ENCODE data around the gene BHLHE41.

Gene BHLHE41

DNA sequence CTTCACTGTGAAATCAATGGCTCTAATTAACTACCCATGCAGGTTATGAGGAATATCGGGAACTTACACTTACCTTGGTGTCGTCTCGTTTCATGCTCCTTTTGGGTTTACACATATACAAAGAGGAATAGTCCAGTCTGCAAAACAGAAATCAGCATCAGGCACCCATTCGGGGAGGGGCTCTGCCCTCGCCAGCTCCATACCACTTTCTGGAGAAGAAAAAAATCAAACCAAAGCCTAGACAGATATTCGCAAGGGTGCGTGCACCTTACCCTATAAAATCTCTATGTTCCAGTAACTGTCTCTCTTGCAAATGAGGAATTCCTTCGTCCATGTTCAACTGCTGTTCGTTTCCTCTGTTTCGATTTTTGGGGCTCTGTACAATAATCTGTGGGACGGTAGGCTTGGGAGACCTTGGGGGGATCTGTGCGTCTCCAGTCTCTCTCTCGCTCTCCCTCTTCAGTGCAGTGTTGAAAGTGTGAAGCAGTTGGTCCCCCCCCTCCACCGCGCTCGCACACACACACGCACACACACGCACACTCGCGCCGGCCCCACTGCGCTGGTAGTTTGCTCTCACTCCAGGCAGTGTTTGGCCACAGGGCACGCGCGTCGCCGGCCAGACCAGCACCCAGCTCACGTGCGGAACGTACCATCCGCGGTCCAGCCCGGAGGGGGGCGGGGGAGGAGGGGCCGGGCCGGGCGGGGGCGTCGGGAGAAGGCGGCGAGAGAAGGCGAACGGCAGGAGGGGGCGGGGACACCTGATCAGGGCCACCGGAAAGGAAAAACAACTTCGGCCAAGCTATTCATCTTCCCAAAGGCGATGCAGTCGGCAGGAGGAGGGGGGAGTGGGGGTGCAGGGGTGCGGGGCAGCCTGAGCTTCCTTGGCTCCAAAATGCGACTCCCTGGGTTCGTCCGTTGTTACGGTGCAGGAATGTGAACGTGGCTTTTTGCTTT, at the start of gene BHLHE41:
TSS of gene BHLHE41 (minus strand) at position 592 of the 954 bp plus-strand sequence. CDS start at position 334, 258 bp downstream.
- DNase-seq (ENCODE audit: low read depth), result peak; percentile 11

DNA sequence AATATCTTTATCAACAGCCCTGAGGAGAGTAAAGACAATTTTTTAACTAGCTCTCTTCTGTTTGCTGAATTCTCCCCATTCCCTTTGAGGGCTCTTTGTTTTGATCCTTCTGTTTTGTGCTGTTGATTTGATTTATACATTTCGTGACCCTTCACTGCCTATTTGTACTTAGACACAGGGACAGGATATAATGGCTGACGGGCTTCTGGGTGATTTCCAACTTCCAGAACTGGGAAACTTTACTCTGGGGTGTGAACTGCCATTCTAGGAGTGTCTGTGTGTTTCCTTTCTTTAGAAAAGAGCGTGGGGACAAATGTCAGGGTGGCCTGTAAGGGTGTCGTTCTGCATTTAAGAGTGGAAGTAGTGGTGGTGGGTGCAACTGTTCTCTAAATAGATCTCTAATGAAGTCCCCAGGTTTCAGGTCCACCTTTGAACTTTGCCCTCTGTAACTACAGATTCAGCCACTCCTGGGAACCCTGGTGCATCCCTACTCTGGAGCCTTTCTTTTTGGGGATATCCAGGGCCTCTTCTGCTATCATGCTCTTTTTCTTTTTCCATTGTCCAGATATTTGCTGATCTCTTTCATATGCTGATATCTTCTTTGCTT, 48.2 kb upstream of the BHLHE41 start:
- no peak for DNase-seq (ENCODE audit: low read depth)

DNA sequence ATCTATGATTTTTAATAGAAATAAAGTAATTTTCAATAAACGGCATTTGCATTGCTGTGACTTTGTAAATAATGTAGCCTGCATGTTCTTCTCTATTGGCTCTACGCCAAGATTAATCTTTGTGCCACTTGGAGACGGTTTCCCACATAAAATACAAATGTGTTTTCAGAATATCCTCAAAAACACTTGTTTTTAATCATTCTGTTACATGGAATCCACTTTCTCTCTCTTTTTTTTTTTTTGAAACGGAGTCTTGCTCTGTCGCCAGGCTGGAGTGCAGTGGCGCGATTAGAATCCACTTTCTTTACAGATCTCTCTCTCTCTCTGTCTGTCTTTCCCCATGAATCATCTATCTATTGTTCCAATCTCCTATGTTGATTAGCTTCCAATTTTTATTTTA, 47.7 kb upstream of the BHLHE41 start:
- DNase-seq (ENCODE audit: low read depth), result no peak

DNA sequence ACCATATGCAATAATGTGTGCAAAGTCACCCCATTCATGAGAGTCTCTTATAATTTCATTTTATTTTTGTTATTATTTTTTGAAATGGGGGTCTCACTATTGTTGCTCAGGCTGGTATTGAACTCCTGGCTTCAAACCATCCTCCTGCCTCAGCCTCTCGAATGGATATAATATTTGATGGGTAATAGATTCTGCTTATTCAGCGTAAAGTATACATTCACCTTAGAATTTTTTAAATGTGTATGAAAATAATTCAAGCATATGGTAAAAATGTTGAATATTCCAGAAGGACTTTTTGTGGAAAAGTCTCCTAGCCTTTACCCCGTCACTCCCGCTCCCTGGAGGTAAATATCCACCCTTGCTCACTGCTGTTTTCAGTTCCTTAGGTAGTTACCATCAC, 47.2 kb upstream of the BHLHE41 start:
- DNase-seq (ENCODE audit: low read depth), result no peak

DNA sequence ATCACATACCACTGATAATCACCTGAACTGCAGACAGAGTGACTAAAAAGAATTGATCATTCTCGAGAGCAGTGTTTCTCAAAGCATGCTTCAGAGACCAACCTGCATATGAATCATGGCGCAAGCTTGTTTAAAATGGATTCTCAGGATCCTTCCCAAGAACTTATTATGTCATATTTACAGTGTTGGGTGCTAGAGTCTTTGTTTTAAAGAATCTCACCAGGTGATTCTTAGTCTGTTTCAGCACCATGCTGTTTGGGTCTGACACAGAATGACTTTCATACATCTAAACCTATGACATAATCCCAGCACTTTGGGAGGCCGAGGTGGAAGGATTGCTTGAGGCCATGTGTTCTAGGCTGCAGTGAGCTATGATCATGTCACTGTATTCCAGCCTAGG, 39.3 kb upstream of the BHLHE41 start:
- DNase-seq (ENCODE audit: low read depth), result no peak

DNA sequence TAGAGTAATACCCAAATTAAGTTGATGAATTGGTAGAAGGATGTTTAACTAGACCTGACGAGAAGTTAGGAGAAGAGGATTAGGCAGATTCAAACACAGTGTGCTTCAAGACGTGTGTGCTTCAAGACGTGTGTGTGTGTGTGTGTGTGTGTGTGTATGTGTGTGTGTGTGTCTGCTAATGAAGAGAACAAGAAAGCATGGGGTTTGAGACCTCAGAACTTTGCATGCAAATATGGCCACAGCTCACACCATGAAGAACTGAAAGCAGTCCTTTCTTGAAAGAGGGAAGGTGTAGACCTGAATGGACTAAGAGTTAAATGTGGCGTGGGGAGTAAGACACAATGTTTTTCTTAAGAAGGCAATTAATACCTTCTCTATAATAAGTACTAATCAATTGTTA, 38.1 kb upstream of the BHLHE41 start:
- no peak for DNase-seq (ENCODE audit: low read depth)

DNA sequence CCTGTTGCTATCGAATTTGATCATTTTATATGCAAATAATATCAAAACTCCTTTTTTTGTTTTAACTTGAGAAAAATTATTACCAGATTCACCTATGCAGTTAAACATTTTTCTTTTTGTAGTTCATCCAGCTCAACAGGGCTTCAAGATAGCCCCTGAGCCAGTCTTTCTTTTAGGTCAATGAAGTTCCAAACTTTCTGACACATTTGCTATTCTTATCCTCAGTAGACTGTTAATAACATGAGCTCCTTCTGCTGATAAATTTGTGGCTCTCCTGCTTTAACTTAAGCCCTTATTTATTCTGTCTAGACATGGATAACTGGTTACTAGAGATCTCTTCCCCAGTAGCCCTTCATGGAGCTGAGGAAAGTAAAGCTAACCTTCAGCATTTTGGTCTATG, 37.3 kb upstream of the BHLHE41 start:
- no peak for DNase-seq (ENCODE audit: low read depth)

DNA sequence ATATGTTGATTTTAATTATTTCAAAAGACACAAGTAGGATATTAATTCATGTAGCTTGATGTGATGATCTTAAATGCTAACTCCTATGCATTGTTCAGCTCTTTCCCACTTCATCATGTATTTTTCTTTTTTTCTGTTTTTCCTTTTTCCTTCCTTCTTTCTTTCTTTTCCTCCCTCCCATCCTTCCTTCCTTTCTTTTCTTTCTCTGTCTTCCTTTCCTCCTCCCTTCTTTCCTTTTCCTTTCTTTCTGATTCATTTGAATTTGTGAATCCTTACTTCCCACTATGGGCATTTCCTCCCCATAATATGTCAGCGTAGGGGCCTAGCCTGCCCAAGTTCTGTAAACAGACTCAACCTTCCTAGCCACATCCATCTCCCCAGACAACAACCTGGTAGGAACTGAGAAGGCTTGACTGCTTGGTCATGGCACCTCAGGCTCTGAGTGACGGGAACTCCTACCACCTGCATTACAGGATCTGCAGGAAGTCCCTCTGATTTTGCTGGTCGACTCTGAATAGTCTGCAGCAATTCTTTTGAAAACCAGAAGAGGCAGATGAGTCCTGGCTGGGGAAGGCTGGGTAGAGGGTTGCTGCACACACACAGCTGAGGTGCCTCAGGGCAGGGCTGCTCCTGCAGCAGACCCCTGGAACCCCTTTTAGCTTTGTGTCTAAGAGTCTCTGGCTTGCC, 33.4 kb upstream of the BHLHE41 start:
- no peak for DNase-seq (ENCODE audit: low read depth)

DNA sequence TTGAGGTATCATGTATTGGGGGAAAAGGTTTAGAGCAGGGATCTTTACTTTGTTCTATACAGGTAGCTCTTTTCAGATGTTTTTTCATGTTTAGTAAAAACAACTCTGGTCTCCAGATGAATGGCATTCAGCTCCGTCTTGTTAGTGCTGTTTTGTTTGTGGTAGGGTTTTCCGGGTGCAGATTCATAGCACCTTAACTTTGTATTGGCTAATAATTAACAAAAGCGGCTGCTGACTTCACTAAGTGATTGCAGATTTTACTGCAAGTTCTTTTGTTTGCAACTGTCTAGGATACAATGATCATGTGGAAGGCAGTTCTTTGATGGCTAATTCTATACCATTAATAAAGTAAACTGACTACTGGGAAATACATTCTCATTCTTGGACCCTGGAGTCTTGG, 32.2 kb upstream of the BHLHE41 start:
- no peak for DNase-seq (ENCODE audit: low read depth)

DNA sequence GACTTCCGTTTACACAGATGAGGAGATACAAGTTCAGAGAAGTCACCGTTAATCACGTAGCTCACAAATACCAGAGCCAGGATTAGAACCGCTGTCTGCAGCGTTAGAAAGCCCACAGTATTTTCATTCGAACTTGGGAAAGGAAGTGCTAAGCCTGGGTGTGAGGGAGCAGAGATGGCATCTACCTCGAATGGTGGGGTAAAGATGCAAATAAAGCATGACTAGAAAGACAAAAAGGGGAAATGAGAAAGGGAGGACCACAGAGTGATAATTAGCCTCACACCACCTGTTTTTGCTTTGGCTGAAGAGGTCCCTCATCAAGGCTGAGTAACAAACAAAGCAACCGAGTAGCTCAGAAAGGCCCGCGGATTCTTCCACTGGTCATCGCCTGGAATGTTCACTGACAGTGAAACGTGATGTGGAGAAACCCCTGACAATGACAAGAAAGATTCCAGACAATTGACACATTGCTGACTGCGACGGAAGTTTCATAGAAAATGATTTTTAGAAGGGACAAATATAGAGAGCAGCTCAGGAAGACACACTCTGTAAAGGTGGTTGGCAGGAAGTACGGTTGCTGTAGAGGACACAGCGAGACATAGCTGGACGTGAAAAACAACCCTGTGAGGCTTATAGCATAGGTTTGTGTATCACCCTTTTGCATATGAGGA, 31.5 kb upstream of the BHLHE41 start:
- no peak for DNase-seq (ENCODE audit: low read depth)

DNA sequence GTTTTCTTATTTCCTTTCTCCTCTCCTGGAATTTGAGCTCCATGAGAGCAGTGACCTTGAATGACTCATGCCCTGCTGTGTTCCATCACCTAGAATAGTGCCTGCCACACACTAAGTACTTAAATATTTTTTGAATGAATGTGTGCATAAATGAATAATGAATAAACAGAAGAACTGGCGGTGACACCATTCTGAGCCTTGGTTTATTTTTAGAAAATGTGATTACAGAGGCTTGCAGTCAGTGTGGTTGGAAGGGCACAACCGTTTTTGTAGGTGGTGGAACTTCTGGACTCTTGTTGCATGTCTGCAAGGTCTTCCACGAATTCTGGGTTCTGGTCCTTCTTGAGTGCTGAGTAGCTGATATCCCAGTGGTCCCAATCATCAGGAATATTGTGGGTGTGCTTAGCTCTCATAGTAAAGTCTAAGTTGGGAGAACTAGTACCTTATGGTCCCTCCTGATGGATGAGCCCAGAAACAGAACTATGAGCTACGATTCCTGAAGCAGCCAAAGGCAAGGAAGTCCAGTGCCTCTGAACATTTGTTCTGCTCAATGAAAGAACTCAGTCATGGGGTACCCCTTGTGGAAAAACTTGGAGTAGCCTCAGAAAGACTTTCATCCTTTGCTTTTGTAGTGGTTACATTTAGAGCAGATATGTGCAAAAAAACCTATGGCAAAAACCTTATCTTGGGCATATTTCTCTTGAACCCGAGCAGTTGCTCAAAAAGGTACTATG, 28.8 kb upstream of the BHLHE41 start:
- DNase-seq (ENCODE audit: low read depth), result peak; percentile 87

DNA sequence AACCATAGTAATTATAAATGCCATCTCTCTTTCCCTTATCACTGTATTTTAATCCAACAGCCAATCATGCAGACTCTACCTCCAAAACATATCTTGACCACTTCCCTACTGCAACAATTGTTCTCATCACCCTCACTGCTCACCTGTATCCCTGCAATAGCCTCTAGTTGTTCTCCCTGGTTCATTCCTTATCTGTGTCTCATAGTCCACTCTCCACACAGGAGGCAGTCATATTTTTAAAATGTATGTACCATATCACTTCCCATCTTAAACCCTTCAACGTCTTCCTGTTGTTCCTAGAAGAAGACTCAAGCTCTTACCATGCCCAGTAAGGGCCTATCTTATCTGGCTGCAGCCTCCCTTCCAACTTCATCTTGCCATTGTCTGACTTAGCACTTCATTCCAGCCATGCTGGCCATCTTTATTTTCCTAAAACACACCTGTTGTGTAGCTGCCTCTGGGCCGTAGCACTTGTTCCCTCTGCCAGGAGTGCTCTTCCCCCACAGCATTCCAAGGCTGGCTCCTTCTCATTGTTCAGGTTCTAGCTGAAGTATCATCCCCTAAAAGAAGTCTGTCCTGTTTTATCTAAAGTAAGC, 27.8 kb upstream of the BHLHE41 start:
- DNase-seq (ENCODE audit: low read depth), result no peak

DNA sequence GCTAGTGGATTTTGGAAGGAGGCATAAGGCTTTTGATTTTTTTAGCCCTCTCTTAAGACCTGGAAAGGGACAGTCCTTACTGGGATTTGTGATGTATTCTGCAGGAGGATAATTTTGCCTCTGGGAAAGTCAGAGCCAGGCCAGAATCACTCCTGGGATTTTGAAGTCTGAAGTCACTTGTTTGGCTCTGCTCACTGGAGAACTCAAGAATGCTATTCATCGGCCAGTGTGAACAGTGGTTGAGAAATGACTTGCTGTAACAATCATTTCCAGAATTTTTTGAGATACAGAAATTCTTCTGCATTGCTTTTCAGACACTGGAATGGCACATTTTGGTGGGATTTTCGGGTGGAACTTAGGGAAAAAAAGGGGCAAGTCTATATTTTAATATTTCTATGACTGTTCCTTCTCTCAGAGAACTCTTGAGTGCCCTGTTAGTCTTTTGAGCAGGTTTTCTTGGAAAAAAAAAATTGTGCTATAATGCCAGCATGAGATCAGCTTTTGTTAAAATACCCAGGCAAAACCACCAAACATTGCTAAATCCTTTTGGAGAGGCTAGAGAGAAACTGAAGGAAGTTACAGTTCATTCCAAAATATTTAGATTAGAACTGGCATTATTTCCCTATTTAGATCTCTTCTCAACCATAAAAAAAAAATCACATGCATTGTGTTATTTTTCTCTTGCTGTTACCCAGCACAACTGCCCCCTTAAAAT, 26.1 kb upstream of the BHLHE41 start:
- peak; percentile 79 for DNase-seq (ENCODE audit: low read depth)

DNA sequence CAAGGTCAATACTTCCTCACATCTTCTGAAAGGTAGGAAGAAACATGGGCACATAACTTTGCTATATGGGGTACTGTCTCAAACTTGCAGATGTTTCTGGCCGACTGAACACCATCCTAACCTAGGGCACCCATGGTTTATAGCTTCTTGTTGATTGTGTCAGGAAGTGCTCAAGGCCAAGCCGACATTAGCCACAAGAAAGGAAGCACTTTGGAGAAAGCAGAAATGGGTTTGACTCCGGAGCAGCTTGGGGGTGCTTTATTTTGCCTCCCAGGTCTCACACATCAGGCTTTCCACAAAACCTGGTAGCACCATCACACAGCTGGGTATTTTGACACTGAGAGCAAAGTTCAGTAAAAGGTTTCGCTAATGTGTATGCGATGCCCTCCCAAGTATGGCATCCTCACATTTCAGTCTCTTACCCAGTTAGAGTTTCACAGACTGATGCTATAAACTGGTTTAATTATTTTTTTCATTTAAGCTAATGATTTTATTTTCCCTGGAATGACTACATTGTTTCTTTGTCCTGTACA, 25.2 kb upstream of the BHLHE41 start:
- DNase-seq (ENCODE audit: low read depth), result no peak

DNA sequence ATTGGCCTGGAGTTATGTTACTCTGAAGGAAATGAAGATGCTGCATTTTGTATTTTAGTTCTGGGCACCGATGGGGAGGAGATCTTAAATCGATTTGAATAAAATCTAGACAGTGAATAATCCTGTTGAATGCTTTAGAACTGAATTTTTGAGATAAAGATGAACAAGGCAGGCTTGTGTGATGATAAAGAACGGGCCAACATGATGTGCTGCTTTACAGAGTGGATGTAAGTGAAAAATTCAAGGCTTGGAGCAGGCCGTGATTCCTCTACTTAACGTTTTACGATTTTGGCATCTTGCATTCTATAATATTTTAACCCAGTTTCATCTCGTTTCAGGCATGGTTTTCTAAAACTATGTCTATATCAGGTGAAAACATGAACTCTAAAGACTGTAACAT, 23.5 kb upstream of the BHLHE41 start:
- no peak for DNase-seq (ENCODE audit: low read depth)

DNA sequence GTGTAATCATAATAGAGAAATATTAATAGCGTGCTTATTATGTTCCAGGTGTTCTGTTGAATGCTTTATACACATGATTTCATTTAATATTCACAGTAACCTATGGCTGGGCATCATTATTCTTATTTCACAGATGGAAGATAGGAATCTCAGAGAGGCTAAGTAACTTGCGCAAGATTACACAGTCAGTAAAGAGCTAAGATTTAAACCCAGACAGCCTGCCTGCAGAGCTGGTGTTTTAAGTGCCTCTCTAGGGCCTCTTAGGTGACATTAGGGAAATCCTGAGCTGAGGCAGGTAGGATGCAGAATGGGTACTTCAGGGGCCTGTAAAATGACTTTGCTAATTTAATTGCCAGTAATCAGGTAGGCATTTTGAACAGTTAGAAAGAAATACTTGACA, 18.5 kb upstream of the BHLHE41 start:
- DNase-seq (ENCODE audit: low read depth), result no peak

DNA sequence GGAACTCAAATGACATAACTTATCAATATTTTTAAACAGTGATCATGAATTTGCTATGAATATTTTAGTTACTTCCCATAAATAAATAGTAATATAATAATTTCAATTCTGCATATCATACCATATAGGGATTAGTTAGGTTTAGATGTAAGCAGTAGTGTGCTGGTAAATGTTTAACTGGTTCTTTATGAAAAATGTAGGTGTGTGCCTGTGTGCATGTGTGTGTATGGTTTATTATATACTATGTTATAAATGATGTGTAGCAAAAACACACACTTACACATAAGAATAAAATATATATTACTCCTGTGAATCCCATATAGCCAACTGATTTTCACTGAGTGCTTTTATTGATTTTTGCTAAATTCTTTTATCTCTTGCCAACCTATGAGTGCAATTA, 14.0 kb upstream of the BHLHE41 start:
- no peak for DNase-seq (ENCODE audit: low read depth)

DNA sequence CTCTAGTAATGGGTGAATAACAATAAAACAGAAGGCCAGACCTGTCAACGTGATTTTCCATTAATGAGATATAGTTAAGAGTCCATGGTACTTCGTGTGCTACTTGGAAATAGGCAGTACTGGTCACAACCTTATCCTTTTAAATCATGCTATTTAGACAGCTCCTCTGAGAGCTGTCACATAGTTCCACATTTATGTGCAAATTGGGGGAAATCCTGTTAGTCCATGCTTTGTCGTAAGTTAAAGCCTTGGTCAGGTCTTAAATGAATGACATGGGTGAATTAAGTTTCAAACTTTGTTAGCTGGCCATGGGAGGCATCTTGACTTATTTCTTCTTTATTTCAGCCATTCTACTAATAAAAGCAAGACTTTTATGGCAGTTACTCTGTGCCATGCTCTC, 11.9 kb upstream of the BHLHE41 start:
- DNase-seq (ENCODE audit: low read depth), result no peak

DNA sequence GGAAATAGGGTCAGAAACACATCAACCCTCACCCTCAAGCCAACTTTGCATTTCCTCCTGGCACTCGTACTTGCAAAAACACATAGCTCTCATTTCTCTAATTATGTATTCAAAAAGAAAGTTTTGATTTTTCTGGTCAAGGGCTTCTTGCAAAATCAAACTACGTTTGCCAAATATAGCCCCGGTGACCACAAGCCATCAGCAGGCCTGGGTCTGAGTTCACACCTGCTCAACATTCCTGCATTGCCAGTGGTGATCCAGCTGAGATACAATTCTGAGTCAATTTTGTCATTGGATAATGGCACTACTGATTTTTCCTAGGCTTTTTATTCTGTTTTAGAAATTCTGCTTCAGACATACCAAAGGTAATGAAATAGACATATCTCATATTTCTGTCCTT, 10.7 kb upstream of the BHLHE41 start:
- no peak for DNase-seq (ENCODE audit: low read depth)

DNA sequence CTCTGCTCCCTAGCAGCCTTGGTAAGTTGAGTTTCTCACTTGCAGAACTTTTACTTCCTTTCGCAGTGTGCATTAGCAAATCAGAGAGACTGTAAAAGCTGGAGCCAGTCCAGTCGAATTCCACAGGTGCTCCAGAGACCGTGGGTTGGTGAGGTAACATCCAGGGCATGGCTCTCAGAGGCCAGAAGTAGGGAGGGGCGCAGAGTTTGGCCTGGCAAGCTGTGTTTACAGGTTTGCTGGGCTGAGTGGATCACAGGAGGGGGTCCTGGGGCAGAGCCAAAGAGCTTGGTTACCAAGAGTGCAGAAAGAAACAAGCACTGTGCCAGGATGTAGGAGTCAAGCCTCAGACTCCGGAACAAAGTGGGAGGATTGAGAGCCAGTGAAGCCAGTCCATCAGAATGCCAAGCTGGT, 10.2 kb upstream of the BHLHE41 start:
- peak; percentile 9 for DNase-seq (ENCODE audit: low read depth)

Data from fibroblast of gingiva (primary cell).